ENCODE measurements around the gene RAX. TPM values are rescaled to one million over a fixed set of nuclear protein-coding genes. Genes with fewer than 3 reads are reported as not detected.
A peak's percentile ranks its signal among the peaks of the same experiment; 100 is the strongest.

The RAX gene
- total and polyA plus RNA-seq, 10 of the 15 experiments (the other 5 are each of a cell fraction or from before 2014, with no cell fraction given) = not detected

DNA sequence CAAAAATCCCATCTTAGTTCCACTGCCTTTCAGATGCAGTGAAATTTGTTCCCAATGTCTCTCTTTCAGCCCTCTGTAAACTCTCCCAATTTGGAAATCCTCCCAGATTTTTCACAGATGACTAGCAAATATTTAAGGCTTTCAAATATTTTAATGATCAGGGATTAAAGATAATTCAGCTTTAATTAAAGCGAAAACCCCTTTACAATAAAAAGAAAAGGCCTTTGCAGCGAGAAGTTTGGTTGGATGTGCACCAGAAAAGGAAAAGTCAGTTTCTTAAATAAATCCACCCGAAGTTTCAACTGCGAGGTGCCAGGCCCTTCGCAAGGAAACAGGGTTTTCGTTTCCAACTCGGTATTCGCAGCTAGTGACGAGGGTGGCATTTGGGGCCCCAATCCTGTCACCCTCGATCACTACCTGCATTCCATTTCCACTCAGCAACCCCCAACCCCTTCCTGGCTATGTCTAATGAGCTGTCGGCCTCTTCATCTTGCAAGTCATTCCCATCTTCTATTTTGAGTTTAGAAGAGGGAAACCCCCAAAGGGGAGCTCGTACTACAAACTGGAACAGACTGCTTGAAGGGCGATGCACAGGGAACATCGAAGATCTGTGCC lies 1.5 kb downstream of the RAX start:
- no peak overlapping the region; the same call in 1 of the 2 replicates for H3K4me2 ChIP-seq (ENCODE audit: control insufficient read depth, insufficient read depth)

GRCh38 chr18:59270689-59271257 lies 2.5 kb downstream of the RAX start:
- in situ Hi-C loops (cut with MboI) = no loop called here
- no peak for TF ChIP-seq E2F8 (IDR thresholded peaks at IDR 0.05; ENCODE audit: low read depth, partially characterized antibody)
- TF ChIP-seq GATAD2B (conservative IDR thresholded peaks at IDR 0.05; ENCODE audit: low read depth) = no peak
- no peak for TF ChIP-seq MEF2A (IDR thresholded peaks at IDR 0.05; ENCODE audit: insufficient read depth, low read depth, low read length)
- TF ChIP-seq RCOR1 (conservative IDR thresholded peaks at IDR 0.05; ENCODE audit: low read depth, low read length) = no peak
- TF ChIP-seq ZNF217 (IDR thresholded peaks at IDR 0.05) = no peak
- no peak for TF ChIP-seq BHLHE40 (IDR thresholded peaks at IDR 0.05; ENCODE audit: borderline replicate concordance in 1 of 2, low read depth in 2 of 2, low read length in 1 of 2)
- TF ChIP-seq TBL1XR1 (IDR thresholded peaks at IDR 0.05; ENCODE audit: low read depth, low read length) = no peak
- no peak for TF ChIP-seq ESRRA (IDR thresholded peaks at IDR 0.05; ENCODE audit: low read length)
- TF ChIP-seq, protein P1, sequence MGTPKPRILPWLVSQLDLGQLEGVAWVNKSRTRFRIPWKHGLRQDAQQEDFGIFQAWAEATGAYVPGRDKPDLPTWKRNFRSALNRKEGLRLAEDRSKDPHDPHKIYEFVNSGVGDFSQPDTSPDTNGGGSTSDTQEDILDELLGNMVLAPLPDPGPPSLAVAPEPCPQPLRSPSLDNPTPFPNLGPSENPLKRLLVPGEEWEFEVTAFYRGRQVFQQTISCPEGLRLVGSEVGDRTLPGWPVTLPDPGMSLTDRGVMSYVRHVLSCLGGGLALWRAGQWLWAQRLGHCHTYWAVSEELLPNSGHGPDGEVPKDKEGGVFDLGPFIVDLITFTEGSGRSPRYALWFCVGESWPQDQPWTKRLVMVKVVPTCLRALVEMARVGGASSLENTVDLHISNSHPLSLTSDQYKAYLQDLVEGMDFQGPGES (IDR thresholded peaks at IDR 0.05) = no peak
- no peak for TF ChIP-seq ZZZ3 (IDR thresholded peaks at IDR 0.05; ENCODE audit: control insufficient read depth, insufficient read length, low read depth)
- no peak for TF ChIP-seq TCF7 (IDR thresholded peaks at IDR 0.05; ENCODE audit: borderline replicate concordance)
- TF ChIP-seq POLR2A (IDR thresholded peaks at IDR 0.05; ENCODE audit: low read depth, low read length) = no peak

More for the DNA sequence above, 1.5 kb downstream of the RAX start:
- BruUV-seq (replicated peaks) = no TSS peak
- Histone ChIP-seq H2AFZ (ENCODE audit: control insufficient read depth, low read depth, low read length) (no peak overlapping the region), H3K4me3 (no peak overlapping the region), H3K36me3 (ENCODE audit: control insufficient read depth in 2 of 2, insufficient read depth in 2 of 2, low read length in 1 of 2) (no peaks in the 10 kb centered on the region), H3K79me2 (ENCODE audit: control insufficient read depth, insufficient read depth, low read length) (no peaks in the 10 kb centered on the region), H3K9ac (ENCODE audit: control insufficient read depth, insufficient read depth, low read length) (no peak overlapping the region), H3K27me3 (replicated peaks in 1 of 2; ENCODE audit: control insufficient read depth in 2 of 2, insufficient read depth in 2 of 2, low read length in 1 of 2) (peaks cover 23 to 54% of the 10 kb centered on the region in 2 experiments), H3K9me3 (replicated peaks; ENCODE audit: control insufficient read depth, insufficient read depth, low read length) (no peaks in the 10 kb centered on the region; the same call in 2 of the 3 replicates), H4K20me1 (ENCODE audit: control insufficient read depth, insufficient read depth) (no peaks in the 10 kb centered on the region), H3K4me1 (ENCODE audit: control insufficient read depth, insufficient read depth, low read length) (no peaks in the 10 kb centered on the region), H3K27ac (ENCODE audit: control insufficient read depth, insufficient read depth) (no peak overlapping the region)
- in situ Hi-C loops (cut with MboI) = no loop called here
- RAD21 ChIA-PET (ENCODE audit: unreplicated experiment) = interaction anchor here (1.3 kb wide), 1 partner anchor 42 kb away, joined by 5 read pairs; no protein-coding TSS in a partner anchor
- DNase-seq (ENCODE audit: low read depth, low spot score) = no peak
- TF ChIP-seq SREBF2 (IDR thresholded peaks at IDR 0.05; ENCODE audit: low read length) = no peak
- peak; percentile 33 for TF ChIP-seq SUZ12 (IDR thresholded peaks at IDR 0.05; ENCODE audit: unreplicated experiment)
- WGBS (ENCODE audit: insufficient coverage, insufficient replicate concordance, low lambda C conversion rate, missing lambda C conversion rate) = 35% methylated on average over 14 of the region's 14 CpGs
- SMC1A ChIA-PET (ENCODE audit: uncharacterized antibody, unreplicated experiment) = interaction anchor here (1.0 kb wide), 1 partner anchor 551 kb away, joined by 3 read pairs; no protein-coding TSS in a partner anchor
- CTCF ChIA-PET = interaction anchor here (1.2 kb wide), 2 partner anchors 131 to 187 kb away, joined by 3 to 5 read pairs; no protein-coding TSS in a partner anchor
- no peak for ATAC-seq
- POLR2A ChIA-PET = no interaction called here
- intact Hi-C loops (cut with micrococcal nuclease; ENCODE audit: unreplicated experiment) = no loop called here
- no peak for FAIRE-seq

More at GRCh38 chr18:59270689-59271257, 2.5 kb downstream of the RAX start:
- 18% methylated on average over 4 of the region's 4 CpGs for whole genome bisulfite sequencing (ENCODE audit: insufficient coverage, insufficient replicate concordance, low lambda C conversion rate, missing lambda C conversion rate)
- Histone ChIP-seq H4K20me1 (ENCODE audit: control insufficient read depth, insufficient read depth) (no peaks in the 10 kb centered on the region), H3K4me1 (ENCODE audit: control insufficient read depth, insufficient read depth, low read length) (no peaks in the 10 kb centered on the region), H3K4me3 (no peak overlapping the region), H3K36me3 (ENCODE audit: control insufficient read depth in 2 of 2, insufficient read depth in 2 of 2, low read length in 1 of 2) (no peaks in the 10 kb centered on the region), H3K9ac (ENCODE audit: control insufficient read depth, insufficient read depth, low read length) (no peak overlapping the region), H3K4me2 (ENCODE audit: control insufficient read depth, insufficient read depth) (no peak overlapping the region), H3K9me3 (replicated peaks; ENCODE audit: control insufficient read depth, insufficient read depth, low read length) (no peaks in the 10 kb centered on the region; the same call in 2 of the 3 replicates), H3K27ac (ENCODE audit: control insufficient read depth, insufficient read depth) (no peak overlapping the region), H2AFZ (ENCODE audit: control insufficient read depth, low read depth, low read length) (no peak overlapping the region), H3K27me3 (replicated peaks in 1 of 2; ENCODE audit: control insufficient read depth in 2 of 2, insufficient read depth in 2 of 2, low read length in 1 of 2) (peaks cover 23 to 52% of the 10 kb centered on the region in 2 experiments), H3K79me2 (ENCODE audit: control insufficient read depth, insufficient read depth, low read length) (no peaks in the 10 kb centered on the region)
- no peak for DNase-seq (ENCODE audit: low read depth, low spot score)
- ChIA-PET POLR2A (no interaction called here), RAD21 (ENCODE audit: unreplicated experiment) (no interaction called here), SMC1A (ENCODE audit: uncharacterized antibody, unreplicated experiment) (interaction anchor here (1.0 kb wide), 1 partner anchor 552 kb away, joined by 3 read pairs; no protein-coding TSS in a partner anchor), CTCF (interaction anchor here (1.2 to 1.7 kb wide), 2 partner anchors 22 to 132 kb away, joined by 3 to 5 read pairs; no protein-coding TSS in a partner anchor)
- no peak for ATAC-seq
- intact Hi-C loops (cut with micrococcal nuclease; ENCODE audit: unreplicated experiment) = no loop called here
- FAIRE-seq = no peak
- BruUV-seq (replicated peaks) = no TSS peak
